Measurements from ENCODE around the gene LTBP1. TPM values are rescaled to one million over a fixed set of nuclear protein-coding genes. Genes with fewer than 3 reads are reported as not detected.

The LTBP1 gene
- total and polyA plus RNA-seq, 10 of the 15 experiments (the other 5 are each of a cell fraction or from before 2014, with no cell fraction given): 0.01 to 0.28 (median 0.12) TPM; not detected in 2

GRCh38 chr2:33236482-33237385 lies 290.0 kb downstream of the LTBP1 start:
- Histone ChIP-seq H3K9ac (ENCODE audit: control insufficient read depth, insufficient read depth, low read length) (no peak overlapping the region), H3K36me3 (ENCODE audit: control insufficient read depth in 2 of 2, insufficient read depth in 2 of 2, low read length in 1 of 2) (no peaks in the 10 kb centered on the region), H3K27ac (ENCODE audit: control insufficient read depth, insufficient read depth) (no peak overlapping the region), H3K4me3 (no peak overlapping the region), H3K4me2 (ENCODE audit: control insufficient read depth, insufficient read depth) (no peak overlapping the region), H3K27me3 (replicated peaks in 1 of 2; ENCODE audit: control insufficient read depth in 2 of 2, insufficient read depth in 2 of 2, low read length in 1 of 2) (no peaks in the 10 kb centered on the region; a peak in 1 of 4 replicates), H4K20me1 (ENCODE audit: control insufficient read depth, insufficient read depth) (no peaks in the 10 kb centered on the region), H2AFZ (ENCODE audit: control insufficient read depth, low read depth, low read length) (no peak overlapping the region), H3K4me1 (ENCODE audit: control insufficient read depth, insufficient read depth, low read length) (no peaks in the 10 kb centered on the region), H3K79me2 (ENCODE audit: control insufficient read depth, insufficient read depth, low read length) (no peaks in the 10 kb centered on the region), H3K9me3 (replicated peaks; ENCODE audit: control insufficient read depth, insufficient read depth, low read length) (no peaks in the 10 kb centered on the region)
- no peak for FAIRE-seq
- 24% methylated on average over 5 of the region's 5 CpGs for WGBS (ENCODE audit: insufficient coverage, insufficient replicate concordance, low lambda C conversion rate, missing lambda C conversion rate)
- in situ Hi-C loops (cut with MboI): no loop called here
- TF ChIP-seq MLLT1 (IDR thresholded peaks at IDR 0.05): no peak
- TF ChIP-seq, protein P1, sequence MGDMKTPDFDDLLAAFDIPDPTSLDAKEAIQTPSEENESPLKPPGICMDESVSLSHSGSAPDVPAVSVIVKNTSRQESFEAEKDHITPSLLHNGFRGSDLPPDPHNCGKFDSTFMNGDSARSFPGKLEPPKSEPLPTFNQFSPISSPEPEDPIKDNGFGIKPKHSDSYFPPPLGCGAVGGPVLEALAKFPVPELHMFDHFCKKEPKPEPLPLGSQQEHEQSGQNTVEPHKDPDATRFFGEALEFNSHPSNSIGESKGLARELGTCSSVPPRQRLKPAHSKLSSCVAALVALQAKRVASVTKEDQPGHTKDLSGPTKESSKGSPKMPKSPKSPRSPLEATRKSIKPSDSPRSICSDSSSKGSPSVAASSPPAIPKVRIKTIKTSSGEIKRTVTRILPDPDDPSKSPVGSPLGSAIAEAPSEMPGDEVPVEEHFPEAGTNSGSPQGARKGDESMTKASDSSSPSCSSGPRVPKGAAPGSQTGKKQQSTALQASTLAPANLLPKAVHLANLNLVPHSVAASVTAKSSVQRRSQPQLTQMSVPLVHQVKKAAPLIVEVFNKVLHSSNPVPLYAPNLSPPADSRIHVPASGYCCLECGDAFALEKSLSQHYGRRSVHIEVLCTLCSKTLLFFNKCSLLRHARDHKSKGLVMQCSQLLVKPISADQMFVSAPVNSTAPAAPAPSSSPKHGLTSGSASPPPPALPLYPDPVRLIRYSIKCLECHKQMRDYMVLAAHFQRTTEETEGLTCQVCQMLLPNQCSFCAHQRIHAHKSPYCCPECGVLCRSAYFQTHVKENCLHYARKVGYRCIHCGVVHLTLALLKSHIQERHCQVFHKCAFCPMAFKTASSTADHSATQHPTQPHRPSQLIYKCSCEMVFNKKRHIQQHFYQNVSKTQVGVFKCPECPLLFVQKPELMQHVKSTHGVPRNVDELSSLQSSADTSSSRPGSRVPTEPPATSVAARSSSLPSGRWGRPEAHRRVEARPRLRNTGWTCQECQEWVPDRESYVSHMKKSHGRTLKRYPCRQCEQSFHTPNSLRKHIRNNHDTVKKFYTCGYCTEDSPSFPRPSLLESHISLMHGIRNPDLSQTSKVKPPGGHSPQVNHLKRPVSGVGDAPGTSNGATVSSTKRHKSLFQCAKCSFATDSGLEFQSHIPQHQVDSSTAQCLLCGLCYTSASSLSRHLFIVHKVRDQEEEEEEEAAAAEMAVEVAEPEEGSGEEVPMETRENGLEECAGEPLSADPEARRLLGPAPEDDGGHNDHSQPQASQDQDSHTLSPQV (IDR thresholded peaks at IDR 0.05): no peak
- ChIA-PET RAD21 (ENCODE audit: unreplicated experiment) (no interaction called here), SMC1A (ENCODE audit: uncharacterized antibody, unreplicated experiment) (no interaction called here), POLR2A (no interaction called here), CTCF (no interaction called here)
- no peak for ATAC-seq
- intact Hi-C loops (cut with micrococcal nuclease; ENCODE audit: unreplicated experiment): no loop called here
- BruUV-seq (replicated peaks): no TSS peak
- DNase-seq (ENCODE audit: low read depth, low spot score): no peak

Measured in GM12878 (cell line).